C1 segment of cervical spinal cord (tissue), 14 donors: ENCODE results near the gene PFKL.
"Not testable (repeated sequence)": the region's sequence is repeated elsewhere in the genome, so short reads cannot be mapped to it uniquely, and the experiment has no call there.

Experiments used
- DNase-seq, 14 donors: peaks; one replicate each; lab custom pipeline; 2025; lab: John Stamatoyannopoulos, UW

The PFKL gene

DNA sequence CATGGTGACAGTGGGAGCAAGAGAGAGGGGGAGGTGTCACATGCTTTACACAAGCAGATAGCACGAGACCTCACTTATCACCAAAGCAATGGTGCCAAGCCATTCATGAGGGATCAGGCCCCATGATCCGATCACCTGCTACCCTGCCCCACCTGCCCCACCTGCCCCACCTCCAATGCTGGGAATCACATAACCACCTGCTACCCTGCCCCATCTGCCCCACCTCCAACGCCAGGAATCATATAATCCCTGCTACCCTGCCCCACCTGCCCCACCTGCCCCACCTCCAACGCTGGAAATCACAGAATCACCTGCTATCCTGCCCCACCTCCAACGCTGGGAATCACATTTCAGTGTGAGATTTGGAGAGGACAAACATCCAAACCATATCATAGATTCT is 24.8 kb upstream of the PFKL start:
- no peak for DNase-seq

DNA sequence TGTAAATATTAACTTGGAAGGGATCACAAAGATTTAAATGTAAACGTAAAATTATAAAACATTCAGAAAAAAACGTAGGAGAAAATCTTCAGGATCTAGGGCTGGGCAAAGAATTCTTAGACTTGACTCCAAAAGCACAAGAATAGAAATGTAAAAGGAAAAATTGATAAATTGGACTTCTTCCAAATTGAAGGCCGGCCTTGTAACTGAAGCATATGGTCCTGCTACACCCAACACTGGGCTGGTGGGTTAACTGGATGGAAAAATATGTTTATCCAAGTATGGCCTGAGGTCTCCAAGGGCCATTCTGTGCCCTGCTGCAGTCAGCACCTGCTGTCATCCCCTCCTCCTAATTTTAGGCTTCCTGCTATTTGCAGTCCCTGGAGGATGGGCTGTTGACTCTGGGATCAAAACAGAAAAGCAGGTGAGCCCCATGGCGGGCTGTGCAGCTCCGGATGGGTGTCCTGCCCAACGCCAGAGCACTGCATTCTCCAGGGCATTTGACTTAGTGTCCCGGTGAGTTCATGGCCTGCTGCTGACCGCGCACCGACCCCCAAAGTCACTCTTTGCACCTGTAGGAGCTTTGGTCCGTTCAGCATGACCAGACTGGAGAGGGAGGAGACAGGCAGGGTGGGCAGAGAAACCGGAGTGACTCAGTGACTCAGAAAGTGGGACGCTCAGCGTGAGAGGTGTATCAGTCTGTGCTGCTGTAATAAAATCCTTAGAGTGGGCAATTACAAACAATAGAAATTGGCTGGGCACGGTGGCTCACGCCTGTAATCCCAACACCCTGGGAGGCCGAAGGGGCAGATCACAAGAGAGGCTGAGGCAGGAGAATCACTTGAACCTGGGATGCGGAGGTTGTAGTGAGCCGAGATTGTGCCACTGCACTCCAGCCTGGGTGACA is 20.2 kb upstream of the PFKL start:
- DNase-seq: no peak

DNA sequence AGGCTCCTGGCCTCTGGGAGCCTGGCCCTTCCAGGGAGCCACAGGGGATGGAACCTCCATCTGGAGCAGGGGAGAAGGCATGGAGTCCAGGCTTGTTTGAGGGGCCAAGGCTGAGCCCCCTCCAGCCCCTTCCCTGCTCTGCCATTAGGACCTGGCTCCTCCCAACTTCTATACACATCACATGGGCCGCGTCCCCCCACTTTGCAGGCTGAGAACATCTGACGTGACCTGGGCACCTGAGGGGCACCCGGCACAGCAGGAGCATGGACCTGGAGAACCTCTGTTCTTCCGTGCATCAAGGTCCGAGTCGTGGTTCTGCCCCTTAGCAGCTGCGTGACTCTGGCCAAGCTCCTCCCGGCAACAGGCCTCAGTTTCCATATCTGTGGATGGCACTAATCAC is 18.1 kb upstream of the PFKL start:
- DNase-seq: no peak

DNA sequence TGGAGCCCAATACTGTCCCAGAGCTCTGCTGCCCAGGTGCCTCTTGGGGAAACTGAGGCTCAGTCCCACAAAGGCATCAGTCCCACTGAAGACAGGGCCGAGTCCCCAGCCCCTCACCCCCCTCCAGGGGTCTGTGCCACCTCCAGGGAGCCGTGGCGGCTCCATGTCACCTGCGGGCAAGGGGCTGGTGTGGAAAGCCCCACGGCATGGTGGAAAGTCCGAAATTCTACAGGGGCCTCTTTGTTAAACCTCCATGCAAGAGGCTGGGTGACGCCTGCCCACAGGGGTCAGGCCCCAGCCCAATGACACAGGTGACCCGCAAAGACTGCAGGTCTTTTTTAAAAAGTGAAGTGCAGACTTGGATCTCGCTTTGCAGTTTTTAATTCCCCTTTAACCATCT is 17.5 kb upstream of the PFKL start:
- DNase-seq: no peak

GRCh38 chr21:44283211-44283785 is 16.6 kb upstream of the PFKL start:
- DNase-seq: not testable (repeated sequence)

DNA sequence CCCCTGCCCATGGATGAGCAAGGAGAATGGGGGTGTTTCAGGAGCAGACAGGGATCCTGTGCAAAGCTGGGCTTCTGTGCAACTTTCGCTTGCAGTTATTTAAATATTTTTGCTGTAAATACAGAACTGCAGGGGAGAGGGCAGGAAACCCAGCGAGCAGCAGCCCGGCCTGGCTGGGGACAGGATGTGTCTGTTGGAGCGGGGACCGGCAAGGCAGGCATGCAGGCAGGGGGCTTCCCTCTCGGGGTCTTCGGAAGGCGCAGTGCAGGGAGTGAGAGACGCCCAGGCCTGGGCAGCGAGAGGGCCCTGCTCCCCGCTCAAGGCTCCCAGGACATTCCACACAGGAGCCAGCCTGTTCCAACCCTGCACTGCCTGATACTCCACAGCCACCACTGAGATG is 15.9 kb upstream of the PFKL start:
- DNase-seq: no peak

- peak in 1 of 14 donors; percentile 35 for DNase-seq
Measured at GRCh38 chr21:44285138-44285992, 14.5 kb upstream of the PFKL start, which contains the start of gene AIRE. Gene AIRE (plus strand): TSS chr21:44285876. CDS start chr21:44286007, 131 bp downstream.

DNA sequence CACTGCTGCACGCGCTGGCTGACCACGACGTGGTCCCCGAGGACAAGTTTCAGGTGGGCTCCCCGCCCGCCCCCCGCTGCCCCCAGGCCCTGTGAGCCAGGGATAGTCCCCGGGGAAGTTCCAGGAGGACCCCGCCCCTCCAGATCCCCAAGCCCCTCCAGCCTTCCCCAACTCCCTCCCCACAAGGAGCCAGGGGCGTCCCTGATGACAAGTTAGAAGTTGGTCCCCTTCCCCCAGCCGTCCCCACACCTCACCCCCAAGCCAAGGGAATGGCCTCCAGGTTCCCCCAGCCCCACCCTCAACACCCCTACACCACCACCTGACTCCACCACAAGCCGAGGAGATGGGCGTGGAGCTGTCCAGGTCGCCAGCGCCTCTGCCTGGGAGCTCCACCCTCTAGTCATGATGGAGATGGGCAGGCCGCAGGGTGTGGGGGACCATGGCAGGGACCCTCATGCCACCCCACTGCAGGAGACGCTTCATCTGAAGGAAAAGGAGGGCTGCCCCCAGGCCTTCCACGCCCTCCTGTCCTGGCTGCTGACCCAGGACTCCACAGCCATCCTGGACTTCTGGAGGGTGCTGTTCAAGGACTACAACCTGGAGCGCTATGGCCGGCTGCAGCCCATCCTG is 13.7 kb upstream of the PFKL start:
- no peak for DNase-seq

- DNase-seq: no peak
Measured at GRCh38 chr21:44286716-44287632, 12.9 kb upstream of the PFKL start.

DNA sequence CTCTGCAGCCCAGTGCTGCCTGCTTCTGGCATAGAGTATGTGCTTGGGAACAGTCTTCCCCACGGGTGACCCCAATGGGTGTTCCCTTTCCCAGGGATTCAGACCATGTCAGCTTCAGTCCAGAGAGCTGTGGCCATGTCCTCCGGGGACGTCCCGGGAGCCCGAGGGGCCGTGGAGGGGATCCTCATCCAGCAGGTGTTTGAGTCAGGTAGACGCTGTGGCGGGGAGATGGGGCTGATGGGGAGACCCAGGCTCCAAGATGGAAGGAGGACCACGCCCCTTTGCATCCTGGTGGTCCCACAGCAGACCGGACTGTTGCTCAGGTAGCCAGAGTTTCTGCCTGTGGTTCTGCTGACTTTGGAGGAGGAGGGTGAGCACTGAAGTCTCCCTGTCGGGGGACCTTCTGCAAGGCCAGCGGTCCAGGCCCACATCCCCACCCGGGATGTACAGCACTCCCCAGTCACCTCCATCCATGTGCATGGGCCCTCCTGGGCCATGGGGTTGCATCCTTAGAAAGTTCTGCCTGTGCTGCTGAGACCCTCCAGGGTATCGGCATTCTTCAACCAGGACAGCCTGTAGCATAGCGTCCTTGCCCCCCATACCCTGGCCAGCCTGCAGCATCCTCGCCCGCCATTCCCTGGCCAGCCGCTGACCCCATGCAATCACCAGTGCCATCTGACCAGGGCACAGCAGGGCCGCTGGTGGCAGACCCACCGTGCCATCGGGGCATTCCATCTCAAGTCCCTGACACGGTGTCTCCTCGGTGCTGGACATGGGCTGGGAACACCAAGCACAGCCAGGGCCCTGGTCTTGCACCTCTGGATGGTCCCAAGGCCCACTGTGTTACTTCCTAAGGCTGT is 11.4 kb upstream of the PFKL start:
- no peak for DNase-seq

GRCh38 chr21:44289381-44290010 is 10.4 kb upstream of the PFKL start:
- no peak for DNase-seq

GRCh38 chr21:44290327-44291077 is 9.4 kb upstream of the PFKL start:
- DNase-seq: no peak

DNA sequence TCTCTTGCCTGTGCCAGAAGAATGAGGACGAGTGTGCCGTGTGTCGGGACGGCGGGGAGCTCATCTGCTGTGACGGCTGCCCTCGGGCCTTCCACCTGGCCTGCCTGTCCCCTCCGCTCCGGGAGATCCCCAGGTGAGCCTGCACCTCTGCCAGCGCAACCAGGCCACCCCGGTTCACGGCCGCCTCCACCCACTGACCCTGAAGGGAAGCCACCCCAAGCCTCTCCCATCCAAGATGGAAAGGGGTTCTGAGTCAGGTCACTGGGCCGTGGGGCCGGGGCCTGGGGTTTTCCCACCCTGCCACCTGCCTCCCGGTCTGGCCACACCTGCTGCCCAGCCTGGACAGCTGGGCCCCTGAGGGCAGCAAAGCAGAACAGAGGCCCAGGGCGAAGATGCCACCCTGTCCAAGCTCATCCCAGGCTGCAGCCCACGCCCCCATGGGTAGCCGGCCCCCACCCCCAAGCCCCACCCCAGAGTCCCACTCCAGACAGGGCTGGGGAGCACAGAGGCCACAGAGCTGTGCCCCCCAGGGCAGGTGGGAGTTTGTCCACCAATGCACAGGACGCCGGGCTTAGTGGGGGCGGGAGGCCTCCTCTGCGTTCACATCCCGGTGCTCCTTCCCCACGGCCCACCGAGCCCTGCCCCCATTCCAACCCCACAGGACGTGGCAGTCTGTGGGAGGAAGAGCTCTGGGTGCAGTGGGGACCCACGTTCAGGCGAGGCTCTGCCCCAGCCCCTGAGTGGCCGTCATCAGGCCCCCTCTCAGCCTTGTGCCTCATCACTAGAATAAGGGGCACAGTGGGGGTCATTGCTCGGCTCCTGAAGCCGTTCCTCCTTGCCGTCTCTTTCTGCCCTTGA is 8.5 kb upstream of the PFKL start:
- DNase-seq: no peak

- DNase-seq: no peak
Measured at GRCh38 chr21:44291936-44292811, 7.7 kb upstream of the PFKL start.

- DNase-seq: no peak
Measured at GRCh38 chr21:44292812-44293195, 7.0 kb upstream of the PFKL start.

- DNase-seq: no peak
Measured at GRCh38 chr21:44293551-44294231, 6.2 kb upstream of the PFKL start.
